ENCODE data around the gene SIDT2.
A peak's percentile ranks its signal among the peaks of the same experiment; 100 is the strongest.

Gene SIDT2

DNA sequence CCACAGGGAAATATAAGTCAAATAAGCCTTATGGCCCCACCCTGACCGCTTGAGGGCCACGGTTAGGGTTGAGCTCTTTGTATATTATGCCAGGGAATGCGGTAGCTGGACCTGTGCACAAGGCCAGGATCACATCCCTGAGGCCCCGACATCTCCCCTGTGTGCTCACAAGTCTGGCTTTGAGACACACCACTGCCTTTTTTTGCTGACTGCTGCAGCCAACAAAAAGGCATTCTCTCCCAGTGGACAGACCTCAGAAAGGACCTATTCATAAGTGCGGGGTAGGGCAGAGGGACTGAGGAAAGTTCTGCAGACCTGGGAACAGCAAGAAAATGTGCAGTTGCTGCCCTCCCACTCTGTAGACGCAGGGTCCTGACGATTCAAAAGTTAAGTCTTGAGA, 3.4 kb upstream of the SIDT2 start:
- TF ChIP-seq, protein P1, sequence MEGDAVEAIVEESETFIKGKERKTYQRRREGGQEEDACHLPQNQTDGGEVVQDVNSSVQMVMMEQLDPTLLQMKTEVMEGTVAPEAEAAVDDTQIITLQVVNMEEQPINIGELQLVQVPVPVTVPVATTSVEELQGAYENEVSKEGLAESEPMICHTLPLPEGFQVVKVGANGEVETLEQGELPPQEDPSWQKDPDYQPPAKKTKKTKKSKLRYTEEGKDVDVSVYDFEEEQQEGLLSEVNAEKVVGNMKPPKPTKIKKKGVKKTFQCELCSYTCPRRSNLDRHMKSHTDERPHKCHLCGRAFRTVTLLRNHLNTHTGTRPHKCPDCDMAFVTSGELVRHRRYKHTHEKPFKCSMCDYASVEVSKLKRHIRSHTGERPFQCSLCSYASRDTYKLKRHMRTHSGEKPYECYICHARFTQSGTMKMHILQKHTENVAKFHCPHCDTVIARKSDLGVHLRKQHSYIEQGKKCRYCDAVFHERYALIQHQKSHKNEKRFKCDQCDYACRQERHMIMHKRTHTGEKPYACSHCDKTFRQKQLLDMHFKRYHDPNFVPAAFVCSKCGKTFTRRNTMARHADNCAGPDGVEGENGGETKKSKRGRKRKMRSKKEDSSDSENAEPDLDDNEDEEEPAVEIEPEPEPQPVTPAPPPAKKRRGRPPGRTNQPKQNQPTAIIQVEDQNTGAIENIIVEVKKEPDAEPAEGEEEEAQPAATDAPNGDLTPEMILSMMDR (conservative IDR thresholded peaks at IDR 0.05) = no peak
- no peak for TF ChIP-seq ZFX (IDR thresholded peaks at IDR 0.05)
- H3K27ac ChIP-seq = peak overlapping the region; percentile 78

DNA sequence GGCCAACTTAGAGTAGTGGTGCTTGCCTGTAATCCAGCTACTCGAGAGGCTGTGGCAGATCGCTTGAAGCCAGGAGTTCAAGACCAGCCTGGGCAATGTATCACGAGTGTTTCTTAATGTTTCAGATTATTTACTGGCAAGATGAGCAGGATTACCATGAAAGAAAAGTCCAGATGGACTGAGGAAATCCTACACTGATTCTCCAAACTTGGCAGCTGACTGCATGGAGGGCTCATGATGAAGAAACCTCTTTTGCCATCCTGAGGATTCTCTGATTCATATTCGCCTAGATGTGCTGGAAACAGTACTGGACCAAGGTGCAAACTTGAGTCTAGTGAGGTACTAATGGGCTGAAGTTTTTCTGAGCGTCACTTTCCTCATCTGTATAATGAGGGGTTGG, 2.8 kb upstream of the SIDT2 start:
- H3K27ac ChIP-seq = peak overlapping the region; percentile 78
- TF ChIP-seq ZFX (IDR thresholded peaks at IDR 0.05) = no peak
- TF ChIP-seq, protein P1 (conservative IDR thresholded peaks at IDR 0.05) = no peak

DNA sequence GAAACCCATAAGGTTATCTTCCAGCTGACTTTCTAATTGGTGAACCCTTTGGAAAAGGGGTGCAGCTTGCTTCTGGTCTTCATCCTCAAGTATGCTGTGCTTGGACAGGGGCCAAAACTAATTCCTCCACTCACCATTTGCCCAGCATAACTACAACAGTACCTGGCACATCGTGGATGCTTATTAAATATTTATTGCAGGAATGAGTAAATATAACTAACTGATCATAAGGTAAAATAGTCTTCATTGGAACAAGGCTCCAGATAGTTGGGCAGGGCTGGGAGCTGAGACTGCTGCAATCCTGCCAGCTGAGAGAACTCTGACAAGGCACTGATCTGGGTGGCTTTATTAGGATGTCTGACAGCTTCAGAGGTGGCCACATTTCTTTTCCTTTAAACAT, 2.4 kb upstream of the SIDT2 start:
- TF ChIP-seq, protein P1 (conservative IDR thresholded peaks at IDR 0.05) = no peak
- peak overlapping the region; percentile 78 for H3K27ac ChIP-seq

DNA sequence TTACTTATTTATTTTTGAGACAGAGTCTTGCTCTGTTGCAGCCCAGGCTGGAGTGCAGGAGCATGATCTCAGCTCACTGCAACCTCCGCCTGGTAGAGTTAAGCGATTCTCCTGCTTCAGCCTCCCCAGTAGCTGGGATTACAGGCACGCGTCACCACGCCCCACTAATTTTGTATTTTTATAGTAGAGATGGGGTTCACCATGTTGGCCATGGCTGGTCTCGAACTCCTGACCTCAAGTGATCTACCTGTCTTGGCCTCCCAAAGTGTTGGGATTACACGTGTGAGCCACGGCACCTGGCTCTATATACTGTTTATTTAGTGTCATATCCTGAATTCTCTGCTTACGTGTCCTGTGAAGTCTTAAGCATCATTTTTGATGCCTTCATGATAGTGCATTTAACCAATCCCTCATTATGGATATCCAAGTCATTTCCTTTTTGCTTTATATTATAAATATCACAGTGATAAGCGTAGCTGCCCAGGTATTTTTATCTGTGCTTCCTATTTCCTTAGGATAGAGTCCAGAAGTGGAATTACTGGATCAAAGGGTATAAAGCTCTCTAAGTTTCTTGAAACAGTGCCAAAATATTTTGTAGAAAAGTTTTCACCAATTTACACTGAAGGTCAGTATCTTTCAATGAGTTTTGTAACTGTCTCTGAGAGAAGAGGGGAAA, 871 bp upstream of the SIDT2 start:
- H3K27ac ChIP-seq = peak overlapping the region; percentile 83
- TF ChIP-seq, protein P1 (conservative IDR thresholded peaks at IDR 0.05) = no peak
- TF ChIP-seq ZFX (IDR thresholded peaks at IDR 0.05) = no peak

DNA sequence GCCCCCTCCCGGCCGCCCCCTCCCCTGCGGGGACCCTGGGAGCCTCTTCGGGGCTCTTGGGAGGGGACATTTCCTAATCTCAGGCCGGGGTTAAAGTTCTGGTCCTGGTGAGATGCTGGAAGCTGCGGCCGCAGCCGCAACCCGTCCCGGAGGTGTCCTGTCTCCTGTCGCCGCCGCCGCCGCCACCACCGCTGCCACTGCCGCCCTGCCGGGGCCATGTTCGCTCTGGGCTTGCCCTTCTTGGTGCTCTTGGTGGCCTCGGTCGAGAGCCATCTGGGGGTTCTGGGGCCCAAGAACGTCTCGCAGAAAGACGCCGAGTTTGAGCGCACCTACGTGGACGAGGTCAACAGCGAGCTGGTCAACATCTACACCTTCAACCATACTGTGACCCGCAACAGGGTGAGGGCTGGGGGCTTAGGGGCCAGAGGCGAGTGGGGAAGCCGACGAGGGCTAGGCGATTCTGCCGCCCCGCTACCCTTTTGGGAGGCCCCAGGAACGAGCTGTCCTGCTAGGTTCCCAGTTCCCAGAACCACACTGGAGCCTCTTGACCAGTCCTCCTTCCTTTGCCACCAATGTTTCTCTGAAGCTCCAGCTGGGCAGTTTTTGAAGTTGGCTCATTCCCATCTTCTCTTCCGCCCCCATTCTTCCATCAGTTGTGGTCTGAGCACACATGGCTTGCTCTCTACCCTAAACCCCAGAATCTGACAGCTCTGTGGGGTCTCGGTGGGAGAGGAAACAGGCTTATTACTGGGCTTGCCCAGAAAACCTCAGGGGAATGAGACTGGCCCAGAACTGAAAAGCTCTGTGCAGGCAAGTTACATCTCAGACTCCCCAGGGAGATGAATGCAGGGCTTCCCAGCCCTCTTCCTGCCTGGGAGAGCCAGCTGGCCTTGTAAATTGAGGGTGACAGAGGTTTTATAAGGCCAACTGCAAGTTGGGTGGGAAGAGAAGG, 781 bp downstream of the SIDT2 start:
- H3K27ac ChIP-seq = peak overlapping the region; percentile 83
- TF ChIP-seq, protein P1 (conservative IDR thresholded peaks at IDR 0.05) = no peak
- TF ChIP-seq ZFX (IDR thresholded peaks at IDR 0.05) = no peak

DNA sequence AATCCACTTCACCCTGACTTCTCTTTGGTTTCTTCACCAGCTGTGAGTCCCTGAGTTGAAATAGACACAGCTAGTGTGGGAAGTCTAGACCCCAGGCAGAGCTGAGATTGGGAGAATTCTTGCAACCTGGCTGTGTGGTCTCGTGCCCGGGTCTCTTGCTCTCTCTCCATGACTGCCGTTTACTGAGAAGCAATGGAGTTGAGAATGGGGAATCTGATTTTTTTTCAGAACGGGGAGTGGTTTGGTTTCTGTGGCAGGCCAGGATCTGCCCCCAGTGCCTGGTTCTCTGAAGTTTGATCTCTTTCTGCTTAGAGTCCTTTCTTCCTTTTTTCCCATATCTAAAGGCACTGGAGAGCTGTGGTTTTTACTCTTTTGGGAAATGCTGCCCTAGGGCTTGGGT, 1.5 kb downstream of the SIDT2 start:
- peak overlapping the region; percentile 83 for H3K27ac ChIP-seq
- no peak for TF ChIP-seq ZFX (IDR thresholded peaks at IDR 0.05)
- TF ChIP-seq, protein P1 (conservative IDR thresholded peaks at IDR 0.05) = no peak
